GM12872 (cell line): Measurements from ENCODE around the gene RAB3IP.

Experiments used
- CTCF ChIP-seq: IDR thresholded peaks from 3 replicates; pipeline ENCODE4 v1.5.1; 2011; ENCODE audit warnings: low read depth, mild to moderate bottlenecking, low read length, moderate library complexity; ENCODE audit not compliant: insufficient read depth

Gene RAB3IP

GRCh38 chr12:69703146-69703642 lies 35.5 kb upstream of the RAB3IP start:
- no peak for TF ChIP-seq CTCF

- no peak for TF ChIP-seq CTCF
These were observed 34.3 kb upstream of the RAB3IP start for GRCh38 chr12:69704357-69704756.

- peak; percentile 31; the same call in 1 of the 3 replicates for TF ChIP-seq CTCF
These were observed 30.0 kb upstream of the RAB3IP start for GRCh38 chr12:69708649-69709048.

- no peak for TF ChIP-seq CTCF
These were observed 25.8 kb upstream of the RAB3IP start for GRCh38 chr12:69712826-69713225.

DNA sequence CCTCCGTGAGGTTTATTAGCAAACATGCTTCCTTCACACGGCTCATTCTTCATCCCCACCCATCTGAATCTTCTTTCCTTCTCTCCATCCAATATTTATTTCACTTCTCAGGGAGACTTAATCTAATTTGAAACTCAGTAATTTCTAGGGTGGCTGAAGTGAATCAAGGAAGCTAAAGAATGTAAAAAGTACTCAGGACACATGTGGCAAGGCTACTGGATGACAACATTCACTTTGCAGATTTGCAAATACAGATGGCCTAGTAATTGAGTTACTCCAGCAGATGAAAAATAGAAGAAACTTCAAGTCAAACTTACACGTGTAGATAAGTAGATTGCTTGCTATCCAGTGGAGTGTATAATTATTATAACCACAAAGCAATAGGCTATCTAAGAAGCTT lies 24.1 kb upstream of the RAB3IP start:
- no peak for TF ChIP-seq CTCF

- TF ChIP-seq CTCF: no peak
These were observed 19.0 kb upstream of the RAB3IP start for GRCh38 chr12:69719336-69720316.

DNA sequence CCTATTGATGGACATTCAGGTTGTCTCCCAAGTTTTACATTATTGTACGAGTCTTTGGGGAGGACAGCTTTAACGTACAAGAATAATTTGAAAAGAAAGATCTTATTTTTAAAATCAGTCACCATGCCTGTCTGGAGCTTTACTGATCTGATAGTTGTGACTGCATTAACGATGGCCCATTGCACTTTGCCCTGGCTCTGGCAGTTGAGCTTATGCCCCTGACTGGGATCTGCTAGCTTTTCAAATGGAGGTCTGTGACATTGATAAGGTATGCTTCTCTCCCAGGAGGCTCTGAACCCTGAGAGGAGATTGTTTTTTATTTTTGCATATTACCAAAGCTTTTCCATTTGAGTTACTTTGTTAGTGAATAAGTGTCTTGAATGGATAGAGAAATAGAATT lies 17.9 kb upstream of the RAB3IP start:
- no peak for TF ChIP-seq CTCF
